DMS53 treated with DMSO at 0.1 percent for 48 hours (cell line): ENCODE results near the gene CNR2.
"Not testable (repeated sequence)": the region's sequence is repeated elsewhere in the genome, so short reads cannot be mapped to it uniquely, and the experiment has no call there.

Source experiments
- DNase-seq: peaks from one replicate; lab custom pipeline; 2025; ENCODE audit not compliant: unreplicated experiment; lab: John Stamatoyannopoulos, UW

Gene CNR2

DNA sequence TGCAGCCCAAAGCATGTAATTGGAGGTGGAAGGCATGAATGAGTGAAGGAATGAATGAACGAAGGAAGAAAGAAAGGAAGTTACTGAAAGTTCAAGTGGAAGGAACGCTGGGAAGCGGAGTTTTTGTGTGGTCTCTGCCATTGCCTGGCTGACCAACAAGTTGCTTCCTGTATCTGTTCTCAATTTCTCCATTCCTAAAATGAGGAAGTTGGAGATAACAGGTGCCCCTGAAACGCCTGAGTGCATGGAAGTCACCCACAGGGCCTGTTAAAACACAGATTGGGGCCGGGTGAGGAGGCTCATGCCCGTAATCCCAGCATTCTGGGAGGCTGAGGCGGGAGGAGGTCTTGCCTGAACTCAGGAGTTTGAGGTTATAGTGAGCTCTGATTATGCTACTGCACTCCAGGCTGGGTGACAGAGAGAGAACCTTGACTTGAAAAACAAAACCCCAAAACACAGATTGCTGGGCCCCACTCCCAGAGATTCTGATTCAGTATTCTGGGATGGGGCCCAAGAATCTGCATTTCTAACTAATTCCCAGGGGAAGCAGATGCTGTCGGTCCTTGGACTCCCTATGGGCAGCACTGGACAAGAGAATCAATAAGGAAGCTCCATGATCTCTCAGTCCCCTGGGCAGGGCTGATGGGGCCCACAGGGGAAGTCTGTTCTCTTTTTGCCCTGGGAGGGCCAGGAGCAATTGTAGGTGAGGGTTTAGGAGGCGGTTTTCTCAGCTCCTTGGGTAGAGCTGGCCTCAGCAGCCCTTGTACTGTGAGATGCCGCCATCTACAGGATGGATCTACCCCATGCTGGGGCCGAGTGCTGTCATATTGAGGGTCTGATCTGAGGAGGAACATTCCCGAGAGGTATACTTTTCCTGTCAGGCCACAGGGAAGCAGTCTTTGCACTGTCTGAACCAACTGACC, 3.3 kb upstream of the CNR2 start:
- peak; percentile 56 for DNase-seq

- DNase-seq = no peak
Measured at GRCh38 chr1:23915466-23915865, 2.3 kb upstream of the CNR2 start.

- no peak for DNase-seq
Measured at GRCh38 chr1:23914921-23915320, 1.8 kb upstream of the CNR2 start.

DNA sequence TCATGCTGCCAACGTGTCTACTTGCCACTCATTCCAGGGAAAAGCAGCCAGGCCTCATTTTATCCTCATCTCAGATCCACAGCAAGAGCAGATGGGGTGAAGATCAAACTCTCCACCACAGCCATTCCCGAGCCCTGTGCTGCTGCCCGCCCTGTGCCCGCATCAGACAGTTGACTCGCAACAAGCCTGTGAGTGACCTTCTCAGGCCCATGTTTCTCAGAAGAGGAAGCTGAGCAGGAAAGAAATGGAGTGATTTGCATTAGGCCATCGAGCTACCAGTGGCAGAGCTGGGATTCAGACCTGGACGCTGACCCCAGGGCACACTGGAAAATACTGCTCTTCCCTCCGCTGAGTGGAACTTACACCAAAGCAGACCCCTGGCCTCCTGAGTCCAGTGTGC, 1.2 kb downstream of the CNR2 start:
- DNase-seq = no peak

GRCh38 chr1:23910553-23911246, 2.5 kb downstream of the CNR2 start:
- no peak for DNase-seq

- no peak for DNase-seq
Measured at GRCh38 chr1:23910144-23910543, 3.0 kb downstream of the CNR2 start.

DNA sequence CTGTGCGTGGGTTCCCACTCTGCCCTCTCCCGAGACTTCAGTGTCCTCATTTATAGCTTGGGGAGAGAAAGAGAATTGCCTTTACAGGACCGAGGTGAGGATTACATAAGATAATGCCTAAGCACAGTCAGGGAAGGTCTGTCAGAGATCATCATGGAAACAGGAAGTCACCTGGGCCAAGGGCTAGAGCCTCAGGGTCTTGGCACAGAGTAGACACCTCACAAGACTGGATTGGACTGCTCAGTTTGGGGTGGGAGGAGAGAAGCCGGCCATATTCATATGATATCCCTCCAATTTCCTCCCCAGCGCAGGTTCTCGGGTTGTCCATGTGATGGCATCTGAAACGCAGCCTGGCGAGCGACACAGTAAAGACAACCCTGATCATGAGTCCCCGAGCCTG, 3.8 kb downstream of the CNR2 start:
- DNase-seq = no peak

GRCh38 chr1:23908453-23909341, 4.5 kb downstream of the CNR2 start:
- DNase-seq = no peak

DNA sequence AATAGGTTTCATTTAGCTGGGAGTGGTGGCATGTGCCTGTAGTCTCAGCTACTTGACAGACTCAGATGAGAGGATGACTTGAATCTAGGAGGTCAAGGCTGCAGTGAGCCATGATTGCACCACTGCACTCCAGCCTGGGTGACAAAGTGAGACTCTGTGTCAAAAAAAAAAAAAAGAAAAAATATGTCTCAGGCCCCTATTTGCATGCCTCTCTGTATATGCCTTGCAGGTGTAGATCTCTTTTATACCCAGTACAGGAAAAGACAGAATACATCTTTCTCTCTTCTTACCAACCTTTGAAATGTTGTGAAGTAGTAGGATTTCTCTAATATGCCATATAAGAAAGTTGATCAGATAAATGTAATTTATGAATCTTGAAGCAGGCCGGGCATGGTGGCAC, 6.4 kb downstream of the CNR2 start:
- DNase-seq = no peak

- DNase-seq = no peak
Measured at GRCh38 chr1:23905461-23906025, 7.6 kb downstream of the CNR2 start.

GRCh38 chr1:23904748-23905357, 8.3 kb downstream of the CNR2 start:
- no peak for DNase-seq

DNA sequence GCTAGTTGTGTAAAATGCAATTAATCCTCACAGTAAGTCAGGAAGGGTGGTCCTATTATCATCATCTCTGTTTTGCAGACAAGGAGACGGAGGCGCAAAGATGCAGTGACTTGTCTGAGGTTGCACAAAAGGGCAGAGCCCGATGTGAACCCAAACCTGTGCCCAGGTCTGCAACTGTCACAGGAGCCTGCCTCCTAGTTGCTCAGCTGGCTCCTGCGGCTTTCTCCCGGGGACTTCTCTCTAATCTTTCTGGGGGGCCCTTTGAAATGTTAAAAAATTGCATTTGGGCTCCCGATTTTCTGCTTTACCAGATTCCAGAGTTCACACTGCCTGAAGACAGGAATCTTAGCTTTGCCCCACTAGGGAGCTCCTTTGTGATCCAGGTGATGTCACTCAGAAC, 9.4 kb downstream of the CNR2 start:
- no peak for DNase-seq

- DNase-seq = no peak
Measured at GRCh38 chr1:23902321-23903278, 10.6 kb downstream of the CNR2 start.

DNA sequence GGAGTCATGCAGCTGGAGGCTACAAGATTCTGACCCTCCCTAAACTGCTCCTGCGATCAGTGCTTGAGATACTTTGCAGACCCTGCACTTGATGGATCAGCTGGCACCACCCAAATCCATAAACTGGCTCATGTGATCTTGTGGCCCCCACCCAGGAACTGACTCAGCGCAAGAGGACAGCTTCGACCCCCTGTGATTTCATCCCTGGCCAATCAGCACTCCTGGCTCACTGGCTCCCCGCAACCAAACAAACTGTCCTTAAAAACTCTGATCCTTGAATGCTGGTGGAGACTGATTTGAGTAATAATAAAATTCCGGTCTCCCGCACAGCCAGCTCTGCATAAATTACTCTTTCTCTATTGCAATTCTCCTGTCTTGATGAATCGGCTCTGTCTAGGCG, 13.1 kb downstream of the CNR2 start:
- not testable (repeated sequence) for DNase-seq

DNA sequence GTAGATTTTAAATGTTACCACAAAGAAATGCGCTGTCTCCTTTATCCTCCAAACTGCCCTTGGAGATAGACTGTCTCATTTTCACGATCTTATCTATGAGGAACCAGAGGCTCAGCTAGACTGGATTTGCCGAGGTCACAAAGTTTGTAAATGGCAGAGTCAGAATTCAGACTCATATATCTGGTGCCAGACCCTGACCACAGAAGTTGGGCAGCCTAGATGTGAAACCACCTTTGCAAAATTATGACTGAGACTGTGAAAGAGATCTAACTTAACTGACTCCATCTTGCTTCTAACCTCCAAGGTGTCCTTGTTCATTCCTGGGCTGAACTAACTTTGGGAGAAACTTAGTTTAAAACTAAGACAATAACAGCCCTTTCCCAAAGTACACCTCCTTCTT, 14.1 kb downstream of the CNR2 start:
- no peak for DNase-seq

DNA sequence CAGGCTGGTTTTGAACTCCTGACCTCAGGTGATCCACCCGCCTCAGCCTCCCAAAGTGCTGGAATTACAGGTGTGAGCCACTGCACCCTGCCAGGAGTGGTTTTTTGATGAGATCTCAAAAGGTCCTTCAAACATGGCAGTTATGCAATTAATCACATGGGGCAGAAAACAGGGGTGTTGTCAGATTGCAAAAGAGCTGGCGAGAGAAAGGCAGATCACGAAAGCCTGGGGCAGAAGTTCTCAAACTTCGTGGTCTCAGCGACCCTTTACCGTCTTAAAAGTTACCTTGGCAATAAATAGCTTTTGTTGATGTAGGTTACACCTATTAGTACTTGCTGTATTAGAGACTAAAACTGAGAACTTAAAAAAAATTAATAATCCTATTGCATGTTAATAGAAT, 16.1 kb downstream of the CNR2 start:
- DNase-seq = no peak

GRCh38 chr1:23896491-23896890, 16.7 kb downstream of the CNR2 start:
- DNase-seq = no peak

DNA sequence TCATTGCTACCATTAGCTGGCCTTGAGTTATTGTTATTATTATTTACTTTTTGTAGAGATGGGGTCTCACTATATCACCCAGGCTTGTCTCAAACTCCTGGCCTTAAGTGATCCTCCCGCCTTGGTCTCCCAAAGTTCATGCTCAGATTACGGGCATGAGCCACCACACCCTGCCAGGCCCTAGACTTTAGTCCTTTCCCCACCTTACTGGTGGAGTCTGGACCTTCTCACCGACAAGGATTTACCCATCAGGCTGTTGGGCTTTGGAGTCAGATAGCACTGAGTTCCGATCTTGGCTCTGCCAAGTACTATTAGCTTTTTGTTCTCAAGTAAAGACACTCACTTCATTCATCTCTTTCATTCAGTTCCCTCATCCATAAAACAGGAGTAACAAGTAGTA, 17.2 kb downstream of the CNR2 start:
- no peak for DNase-seq

- DNase-seq = no peak
Measured at GRCh38 chr1:23895082-23895481, 18.1 kb downstream of the CNR2 start.

GRCh38 chr1:23889074-23889473, 24.1 kb downstream of the CNR2 start:
- DNase-seq = no peak
